PFSK-1 (cell line): ENCODE results near the gene RPL36A.
A peak's percentile ranks its signal among the peaks of the same experiment; 100 is the strongest.

Experiments
- FOXP2 ChIP-seq: optimal IDR thresholded peaks from 2 replicates; pipeline ENCODE3; 2011; ENCODE audit warnings: borderline replicate concordance, control low read depth, inconsistent platforms; ENCODE audit not compliant: insufficient read depth; ENCODE audit errors: extremely low read length, extremely low read depth
- POLR2AphosphoS5 ChIP-seq: IDR thresholded peaks from 2 replicates; pipeline ENCODE4 v1.6.1; 2012; ENCODE audit warnings: low read depth, mild to moderate bottlenecking, control low read depth, low read length, moderate library complexity
- SIN3A ChIP-seq: IDR thresholded peaks from 2 replicates; pipeline ENCODE4 v1.6.1; 2012; ENCODE audit warnings: mild to moderate bottlenecking, low read length, moderate library complexity, borderline replicate concordance; ENCODE audit not compliant: insufficient read depth
- TAF1 ChIP-seq: IDR thresholded peaks from 2 replicates; pipeline ENCODE4 v1.6.1; 2012; ENCODE audit warnings: low read length, control low read depth, borderline replicate concordance; ENCODE audit not compliant: insufficient read depth
- TF ChIP-seq, protein P1 (sequence below), 2 experiments: IDR thresholded peaks; 2 replicates each; pipeline versions ENCODE4 v1.6.1 to v1.8.0; 2011 to 2012; ENCODE audit warnings: low read depth in 2 of 2, low read length in 2 of 2, control low read depth in 1 of 2, inconsistent platforms in 1 of 2, mild to moderate bottlenecking in 1 of 2, moderate library complexity in 1 of 2; ENCODE audit not compliant: insufficient read depth in 1 of 2

Gene RPL36A

DNA sequence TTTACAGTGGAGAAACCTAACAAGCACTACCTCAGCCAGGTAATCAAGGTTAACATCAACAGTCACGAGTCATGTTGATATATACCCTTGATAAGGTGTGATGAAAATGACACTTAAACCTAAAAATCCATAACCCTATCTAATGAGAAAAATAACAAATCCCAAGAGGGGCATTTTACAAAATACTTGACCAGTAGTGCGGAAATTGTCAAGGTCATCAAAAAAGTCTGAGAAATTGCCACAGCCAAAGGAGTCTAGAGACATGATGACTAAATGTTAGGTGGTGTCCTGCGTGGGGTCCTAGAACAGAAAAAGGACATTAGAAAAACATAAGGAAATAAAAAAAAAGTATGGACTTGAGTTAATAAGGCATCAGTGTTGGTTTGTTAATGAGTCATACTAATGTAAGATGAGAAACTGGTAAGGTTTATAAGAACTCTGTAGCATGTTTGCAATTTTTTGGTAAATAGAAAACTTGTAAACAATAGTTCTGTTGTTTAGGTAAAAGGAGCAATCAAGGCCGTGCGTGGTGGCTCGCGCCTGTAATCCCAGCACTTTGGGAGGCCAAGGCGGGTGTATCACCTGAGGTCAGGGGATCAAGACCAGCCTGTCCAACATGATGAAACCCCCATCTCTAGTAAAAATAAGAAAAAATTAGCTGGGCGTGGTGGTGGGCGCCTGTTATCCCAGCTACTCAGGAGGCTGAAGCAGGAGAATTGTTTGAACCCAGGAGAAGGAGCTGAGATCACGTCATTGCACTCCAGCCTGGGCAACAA lies 2.9 kb downstream of the RPL36A start:
- TF ChIP-seq, protein P1, sequence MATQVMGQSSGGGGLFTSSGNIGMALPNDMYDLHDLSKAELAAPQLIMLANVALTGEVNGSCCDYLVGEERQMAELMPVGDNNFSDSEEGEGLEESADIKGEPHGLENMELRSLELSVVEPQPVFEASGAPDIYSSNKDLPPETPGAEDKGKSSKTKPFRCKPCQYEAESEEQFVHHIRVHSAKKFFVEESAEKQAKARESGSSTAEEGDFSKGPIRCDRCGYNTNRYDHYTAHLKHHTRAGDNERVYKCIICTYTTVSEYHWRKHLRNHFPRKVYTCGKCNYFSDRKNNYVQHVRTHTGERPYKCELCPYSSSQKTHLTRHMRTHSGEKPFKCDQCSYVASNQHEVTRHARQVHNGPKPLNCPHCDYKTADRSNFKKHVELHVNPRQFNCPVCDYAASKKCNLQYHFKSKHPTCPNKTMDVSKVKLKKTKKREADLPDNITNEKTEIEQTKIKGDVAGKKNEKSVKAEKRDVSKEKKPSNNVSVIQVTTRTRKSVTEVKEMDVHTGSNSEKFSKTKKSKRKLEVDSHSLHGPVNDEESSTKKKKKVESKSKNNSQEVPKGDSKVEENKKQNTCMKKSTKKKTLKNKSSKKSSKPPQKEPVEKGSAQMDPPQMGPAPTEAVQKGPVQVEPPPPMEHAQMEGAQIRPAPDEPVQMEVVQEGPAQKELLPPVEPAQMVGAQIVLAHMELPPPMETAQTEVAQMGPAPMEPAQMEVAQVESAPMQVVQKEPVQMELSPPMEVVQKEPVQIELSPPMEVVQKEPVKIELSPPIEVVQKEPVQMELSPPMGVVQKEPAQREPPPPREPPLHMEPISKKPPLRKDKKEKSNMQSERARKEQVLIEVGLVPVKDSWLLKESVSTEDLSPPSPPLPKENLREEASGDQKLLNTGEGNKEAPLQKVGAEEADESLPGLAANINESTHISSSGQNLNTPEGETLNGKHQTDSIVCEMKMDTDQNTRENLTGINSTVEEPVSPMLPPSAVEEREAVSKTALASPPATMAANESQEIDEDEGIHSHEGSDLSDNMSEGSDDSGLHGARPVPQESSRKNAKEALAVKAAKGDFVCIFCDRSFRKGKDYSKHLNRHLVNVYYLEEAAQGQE (IDR thresholded peaks at IDR 0.05; ENCODE audit: insufficient read depth in 1 of 2, low read depth in 2 of 2, low read length in 2 of 2) = no peak
- TF ChIP-seq SIN3A (no peak), FOXP2 (no peak), POLR2AphosphoS5 (no peak; the same call in 1 of the 2 replicates)

DNA sequence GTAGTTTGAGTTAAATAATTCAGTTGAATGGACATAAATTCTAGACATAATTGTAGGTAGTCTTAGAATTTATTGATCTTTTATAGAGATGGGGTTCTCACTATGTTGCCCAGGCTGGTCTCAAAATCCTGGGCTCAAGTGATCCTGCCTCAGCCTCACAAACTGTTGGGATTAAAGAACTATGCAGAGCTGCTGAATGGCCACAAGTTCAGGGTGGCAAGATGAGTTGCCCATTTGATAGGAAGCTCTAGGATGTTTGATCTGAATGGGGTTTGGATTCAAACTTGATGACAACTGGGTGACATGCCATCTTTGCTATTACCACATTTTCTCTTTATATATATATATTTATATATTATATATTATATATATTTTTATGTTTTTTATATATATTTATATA lies 3.6 kb downstream of the RPL36A start:
- TF ChIP-seq POLR2AphosphoS5 = 0 out of 2 replicates have a peak, but pooled peaks have one; percentile 23
- TF ChIP-seq, protein P1 (IDR thresholded peaks at IDR 0.05; ENCODE audit: insufficient read depth in 1 of 2, low read depth in 2 of 2, low read length in 2 of 2) = no peak

DNA sequence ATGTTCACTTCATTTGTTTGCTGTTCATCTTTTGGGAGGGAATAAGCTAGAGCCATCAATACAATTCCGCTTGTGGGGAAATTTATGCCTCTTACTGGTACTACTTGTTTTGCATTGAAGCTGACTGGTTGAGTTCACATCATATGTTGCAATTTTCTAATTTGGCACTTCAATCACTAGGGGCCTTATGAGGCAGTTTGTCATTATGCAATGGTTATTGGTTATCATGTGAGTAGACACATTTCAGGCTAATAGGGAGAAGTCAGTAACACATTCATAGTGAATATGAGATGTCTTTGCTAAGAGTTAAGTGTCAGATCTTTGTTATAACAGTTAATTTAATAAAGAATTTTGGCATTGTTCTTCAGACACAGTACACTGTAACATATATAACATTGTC lies 5.0 kb downstream of the RPL36A start:
- TF ChIP-seq POLR2AphosphoS5 (peak; percentile 40; the same call in 1 of the 2 replicates), TAF1 (no peak), FOXP2 (no peak), SIN3A (no peak)
- TF ChIP-seq, protein P1 (IDR thresholded peaks at IDR 0.05; ENCODE audit: insufficient read depth in 1 of 2, low read depth in 2 of 2, low read length in 2 of 2) = no peak

DNA sequence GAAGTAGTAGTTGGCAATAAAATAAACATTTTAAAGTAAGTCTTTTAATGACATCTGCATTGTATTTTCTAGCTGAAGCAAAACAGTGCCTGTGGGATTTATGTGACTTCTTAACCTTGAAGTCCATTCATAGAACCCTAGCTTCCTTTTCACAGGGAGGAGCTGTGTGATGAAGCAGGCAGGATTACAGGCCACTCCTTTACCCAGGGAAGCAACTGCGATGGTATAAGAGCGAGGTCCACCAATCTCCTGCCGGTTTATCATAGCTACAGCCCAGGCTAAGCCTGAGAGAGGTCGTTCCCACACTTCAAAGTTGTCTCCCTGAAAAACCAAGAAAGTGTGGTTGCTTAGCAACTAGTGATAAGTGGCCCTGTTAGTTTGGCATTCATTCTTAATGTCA lies 7.0 kb downstream of the RPL36A start:
- TF ChIP-seq, protein P1 (IDR thresholded peaks at IDR 0.05; ENCODE audit: insufficient read depth in 1 of 2, low read depth in 2 of 2, low read length in 2 of 2) = no peak
- no peak for TF ChIP-seq TAF1
- no peak for TF ChIP-seq FOXP2
- TF ChIP-seq POLR2AphosphoS5 = no peak
- TF ChIP-seq SIN3A = no peak

DNA sequence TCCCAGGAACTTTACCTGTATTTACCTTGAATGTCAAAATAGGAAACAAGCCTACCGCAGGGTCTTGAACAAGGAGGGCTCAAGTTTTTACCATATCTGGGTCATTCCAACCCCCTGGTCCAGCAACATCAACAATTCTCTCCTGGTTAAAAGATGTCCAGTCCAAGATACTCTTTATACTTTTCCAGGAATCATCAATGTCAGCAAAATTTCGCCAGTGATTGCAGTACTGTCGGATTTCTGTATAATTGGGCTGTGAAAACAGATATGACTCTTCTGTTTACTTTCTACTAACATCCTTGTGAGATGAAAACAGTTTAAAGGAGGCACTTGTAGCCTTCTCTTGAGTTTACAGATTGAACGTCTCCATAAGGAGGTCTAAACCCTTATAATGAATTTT lies 7.9 kb downstream of the RPL36A start:
- no peak for TF ChIP-seq FOXP2
- no peak for TF ChIP-seq SIN3A
- no peak for TF ChIP-seq TAF1
- TF ChIP-seq, protein P1 (IDR thresholded peaks at IDR 0.05; ENCODE audit: insufficient read depth in 1 of 2, low read depth in 2 of 2, low read length in 2 of 2) = no peak
- TF ChIP-seq POLR2AphosphoS5 = no peak
